HG03135 (cell line): Measurements from ENCODE around the gene SLC25A21.
"Not testable (repeated sequence)": the region's sequence is repeated elsewhere in the genome, so short reads cannot be mapped to it uniquely, and the experiment has no call there.

ENCODE experiments used
- ATAC-seq: cut with Tn5 transposase; IDR thresholded peaks from one replicate; pipeline ENCODE4 v1.9.1; 2021; ENCODE audit warnings: mild to moderate bottlenecking, moderate library complexity; ENCODE audit not compliant: unreplicated experiment

SLC25A21 gene

GRCh38 chr14:36996857-36997590 is 175.4 kb downstream of the SLC25A21 start:
- ATAC-seq: no peak

DNA sequence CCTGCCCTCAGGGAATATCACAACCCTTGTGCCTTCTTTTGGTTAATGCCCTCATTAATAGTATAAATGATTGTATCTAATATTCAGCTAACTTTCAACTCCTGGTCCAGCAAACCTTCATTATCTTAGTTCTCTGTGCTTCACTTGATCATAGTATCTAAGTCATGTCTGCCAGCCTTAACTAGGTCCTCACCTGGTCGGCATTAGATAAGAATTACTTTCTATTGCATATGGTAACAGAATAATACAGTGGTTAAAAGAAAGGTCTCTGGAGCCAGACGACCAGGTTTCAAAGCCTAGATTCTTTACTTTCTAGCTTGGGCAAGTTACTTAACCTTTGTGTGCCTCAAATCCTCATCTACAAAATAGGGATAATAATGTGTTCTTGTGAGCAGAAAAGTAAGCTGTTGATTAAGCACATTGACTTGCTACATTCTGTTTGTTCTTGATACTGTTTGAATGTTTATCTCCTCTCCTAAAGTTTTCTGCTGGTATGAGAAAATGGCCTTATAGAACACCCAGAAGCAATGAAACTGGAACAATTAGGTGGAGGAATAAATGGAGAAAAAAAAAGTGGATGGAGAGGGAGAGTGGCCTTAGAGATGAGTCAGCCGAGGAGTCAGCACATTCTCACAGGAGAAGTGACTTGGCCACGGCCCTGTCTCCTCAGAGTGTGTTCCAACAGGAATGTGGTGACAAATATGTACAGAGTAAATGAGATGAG is 176.1 kb downstream of the SLC25A21 start:
- no peak for ATAC-seq

- no peak for ATAC-seq
Observed at GRCh38 chr14:36989806-36990205, 182.6 kb downstream of the SLC25A21 start.

- no peak for ATAC-seq
Observed at GRCh38 chr14:36988989-36989388, 183.4 kb downstream of the SLC25A21 start.

GRCh38 chr14:36988568-36988967 is 183.8 kb downstream of the SLC25A21 start:
- no peak for ATAC-seq

DNA sequence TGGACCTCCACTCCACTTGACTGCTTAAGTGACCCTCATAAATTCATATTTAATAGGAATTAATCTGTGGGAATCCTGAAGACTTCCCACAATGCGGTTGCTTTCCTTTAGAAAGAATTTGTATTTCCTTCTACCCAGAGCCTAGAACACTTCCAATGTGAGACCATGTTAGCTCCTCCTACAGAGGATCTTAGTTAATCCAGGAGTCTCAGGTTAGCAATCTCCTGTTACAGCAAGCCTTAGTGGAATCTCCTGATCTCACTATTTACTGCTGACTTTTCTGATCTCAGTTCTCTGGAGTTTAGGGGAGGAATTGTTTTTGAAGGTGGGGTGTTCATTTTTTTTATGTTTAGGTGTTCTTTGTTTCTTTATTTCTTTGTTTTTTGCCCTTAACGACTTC is 186.0 kb downstream of the SLC25A21 start:
- ATAC-seq: no peak

- no peak for ATAC-seq
Observed at GRCh38 chr14:36981832-36982529, 190.4 kb downstream of the SLC25A21 start.

GRCh38 chr14:36980413-36980812 is 192.0 kb downstream of the SLC25A21 start:
- not testable (repeated sequence) for ATAC-seq

DNA sequence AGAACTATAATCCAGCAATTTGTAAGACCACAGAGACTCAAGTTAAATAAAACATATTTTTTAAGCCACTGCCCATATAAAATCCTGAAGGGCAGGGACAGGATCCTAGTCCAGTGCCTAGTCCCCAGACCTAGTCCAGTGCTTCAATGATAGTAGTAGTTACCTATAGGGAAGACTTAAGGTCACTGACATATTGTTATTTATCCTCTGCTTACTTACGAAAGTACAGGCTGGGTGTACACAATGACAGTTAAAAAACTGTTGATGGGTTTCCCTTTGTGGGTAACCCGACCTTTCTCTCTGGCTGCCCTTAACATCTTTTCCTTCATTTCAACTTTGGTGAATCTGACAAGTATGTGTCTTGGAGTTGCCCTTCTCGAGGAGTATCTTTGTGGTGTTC is 192.5 kb downstream of the SLC25A21 start:
- ATAC-seq: no peak

DNA sequence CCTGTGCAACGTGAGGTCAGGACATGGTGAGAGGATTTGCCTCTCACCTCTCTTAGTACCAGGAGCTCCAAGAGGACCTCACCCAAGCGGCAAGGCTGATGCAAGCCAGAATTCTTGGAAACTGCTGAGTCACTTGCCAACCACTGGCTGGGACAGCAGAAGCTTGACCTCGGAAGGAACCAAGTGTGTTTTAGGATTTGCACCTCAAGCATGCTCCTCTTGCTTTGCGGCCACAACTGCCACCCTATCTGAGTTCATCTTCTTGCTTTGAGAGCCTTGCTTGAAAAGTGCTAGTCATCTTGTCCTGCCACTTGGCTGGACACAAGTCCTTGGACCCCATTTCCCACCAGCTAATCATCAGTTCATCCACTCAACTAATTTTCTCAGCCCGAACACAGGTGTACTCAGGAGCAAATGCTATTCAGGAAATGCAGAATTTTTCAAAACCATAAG is 195.8 kb downstream of the SLC25A21 start:
- ATAC-seq: no peak

- no peak for ATAC-seq
Observed at GRCh38 chr14:36975834-36976233, 196.6 kb downstream of the SLC25A21 start.

DNA sequence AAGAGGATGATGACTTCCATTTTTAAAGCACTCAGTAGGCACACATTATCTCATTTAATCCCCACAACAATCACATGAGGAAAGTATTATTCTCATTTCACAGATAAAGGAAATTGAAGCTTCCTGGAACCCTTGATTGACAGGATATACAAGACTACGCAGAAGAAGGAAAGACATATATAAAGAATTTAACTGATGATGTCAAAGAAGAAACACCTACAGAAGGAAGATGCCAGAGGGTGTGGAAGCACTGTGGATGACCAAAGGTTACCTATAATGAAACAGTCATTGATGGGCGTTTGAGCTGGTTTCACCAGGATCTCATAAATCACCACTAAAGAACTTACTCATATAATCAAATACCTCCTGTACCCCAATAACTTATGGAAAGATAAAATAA is 197.4 kb downstream of the SLC25A21 start:
- ATAC-seq: no peak

DNA sequence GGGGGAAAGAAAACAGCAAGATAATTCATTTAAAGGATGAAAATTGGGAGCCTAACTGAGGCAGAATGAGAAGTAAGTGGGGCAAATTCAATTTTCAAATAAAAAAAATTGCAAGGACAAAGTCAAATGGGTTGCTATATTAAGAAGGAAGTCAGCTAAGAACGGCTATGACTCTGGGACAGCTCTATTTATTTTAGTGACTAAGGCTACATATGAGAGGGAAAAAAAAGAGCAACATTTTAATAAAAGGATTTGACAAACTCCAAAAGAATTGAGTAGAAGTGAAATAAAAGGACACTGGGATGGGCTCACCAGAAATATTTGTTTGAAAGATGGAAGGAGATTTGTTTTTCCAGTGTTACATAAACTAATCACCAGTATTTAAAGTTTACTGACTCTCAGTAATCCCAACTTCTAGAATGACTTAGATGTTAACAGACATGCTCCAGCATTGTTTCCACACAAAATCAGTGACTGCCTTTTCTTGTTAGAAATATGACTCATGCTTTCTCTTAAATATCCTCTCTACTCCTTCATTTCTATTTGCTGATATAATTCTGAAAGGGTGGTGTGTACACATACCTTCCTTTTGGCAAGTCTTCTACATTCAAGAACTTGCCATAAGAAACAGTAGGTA is 198.5 kb downstream of the SLC25A21 start:
- no peak for ATAC-seq

GRCh38 chr14:36971263-36971855 is 201.0 kb downstream of the SLC25A21 start:
- ATAC-seq: no peak

GRCh38 chr14:36967892-36968555 is 204.4 kb downstream of the SLC25A21 start:
- no peak for ATAC-seq

GRCh38 chr14:36955967-36956366 is 216.4 kb downstream of the SLC25A21 start:
- ATAC-seq: no peak

GRCh38 chr14:36955376-36955775 is 217.0 kb downstream of the SLC25A21 start:
- no peak for ATAC-seq

- ATAC-seq: no peak
Observed at GRCh38 chr14:36952689-36953088, 219.7 kb downstream of the SLC25A21 start.

- ATAC-seq: no peak
Observed at GRCh38 chr14:36951380-36951911, 221.0 kb downstream of the SLC25A21 start.

DNA sequence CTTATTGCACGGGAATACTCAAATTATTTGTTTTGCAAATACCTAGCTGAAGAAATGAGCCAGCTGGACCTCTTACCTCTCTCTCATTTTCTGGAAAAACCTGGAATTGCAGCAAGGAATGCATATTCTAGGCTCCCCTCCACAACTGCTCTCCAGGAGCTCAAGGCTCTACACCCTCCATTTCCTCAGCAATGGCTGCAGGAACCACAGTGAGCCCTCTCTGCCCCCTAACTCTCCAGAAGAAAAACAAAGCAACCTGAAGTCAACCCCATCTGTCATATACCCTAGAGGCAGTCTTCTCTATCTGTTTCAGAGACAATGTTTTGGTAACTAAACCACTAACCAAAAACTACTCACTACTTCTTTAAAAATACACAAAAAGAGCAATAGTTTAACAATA is 221.6 kb downstream of the SLC25A21 start:
- ATAC-seq: no peak
